Ascending aorta (tissue), 2 donors: Measurements from ENCODE around the gene MPC2. TPM values are rescaled to one million over a fixed set of nuclear protein-coding genes. Genes with fewer than 3 reads are reported as not detected.

ENCODE experiments used
- DNase-seq, 2 donors: peaks; one replicate each; pipeline ENCODE4 v3.0.0-alpha.2; 2019; ENCODE audit warnings: low spot score in 2 of 2
- H3K27ac ChIP-seq, 2 donors: fragments of 200-600 bp; sonication (generic); one replicate each; pipeline ENCODE4 v1.5.1; 2016 to 2017; ENCODE audit warnings: mild to moderate bottlenecking in 1 of 2
- H3K27me3 ChIP-seq: fragments of 200-600 bp; sonication (generic); one replicate; pipeline ENCODE4 v1.5.1; 2017
- H3K36me3 ChIP-seq, 2 donors: fragments of 200-600 bp; sonication (generic); one replicate each; pipeline ENCODE4 v1.5.1; 2016
- H3K4me1 ChIP-seq, 2 donors: fragments of 200-600 bp; sonication (generic); one replicate each; pipeline ENCODE4 v1.5.1; 2016 to 2017; ENCODE audit warnings: mild to moderate bottlenecking in 1 of 2
- H3K4me3 ChIP-seq, 2 donors: fragments of 200-600 bp; sonication (generic); one replicate each; pipeline ENCODE4 v1.5.1; 2016 to 2017; ENCODE audit warnings: mild to moderate bottlenecking in 1 of 2
- H3K9me3 ChIP-seq, 2 donors: fragments of 200-600 bp; sonication (generic); one replicate each; pipeline ENCODE4 v1.5.1; 2016
- CTCF ChIP-seq, 3 experiments: fragments of 200-600 bp in 2 of 3; fragments of 450-650 bp in 1 of 3; sonication (generic) in 2 of 3; IDR thresholded peaks; one replicate each; pipeline ENCODE4 v1.5.1; 2016 to 2019; ENCODE audit warnings: antibody characterized with exemption in 3 of 3, mild to moderate bottlenecking in 1 of 3, moderate library complexity in 1 of 3
- intact Hi-C: fragments of 100-400 bp; cut with DNase I; formaldehyde crosslinking; loops from one replicate; pipeline ENCODE4 v1.15.1; 2023
- total RNA-seq: library from RNA; depleted of rRNA; stranded (reverse); fragments of >200 nt; gene quantifications from one replicate; pipeline ENCODE4 v1.1.0, GENCODE V29; 2016

Gene MPC2
- total RNA-seq, 1 donor from 2014 or later = 2.9 TPM

- H3K36me3 ChIP-seq = peaks cover 5 to 15% of the 10 kb centered on the region in 2 donors
- TF ChIP-seq CTCF (IDR thresholded peaks at IDR 0.05) = no peak
- no peak overlapping the region for H3K4me3 ChIP-seq
- H3K9me3 ChIP-seq = no peaks in the 10 kb centered on the region
- DNase-seq = no peak
- intact Hi-C loops = no loop called here
- no peak overlapping the region for H3K27ac ChIP-seq
- H3K27me3 ChIP-seq = no peaks in the 10 kb centered on the region
- H3K4me1 ChIP-seq = peaks cover 0 to 14% of the 10 kb centered on the region in 2 donors
Measured at GRCh38 chr1:167922023-167922422, 14.8 kb downstream of the MPC2 start.

- intact Hi-C loops = no loop called here
- TF ChIP-seq CTCF (IDR thresholded peaks at IDR 0.05) = no peak
- Histone ChIP-seq H3K36me3 (peaks cover 13 to 24% of the 10 kb centered on the region in 2 donors), H3K9me3 (no peaks in the 10 kb centered on the region), H3K27me3 (no peaks in the 10 kb centered on the region), H3K4me3 (no peak overlapping the region), H3K27ac (no peak overlapping the region), H3K4me1 (peaks cover 0 to 3% of the 10 kb centered on the region in 2 donors)
- DNase-seq = no peak
Measured at GRCh38 chr1:167916766-167917511, 19.9 kb downstream of the MPC2 start.

- Histone ChIP-seq H3K27me3 (no peaks in the 10 kb centered on the region), H3K27ac (no peak overlapping the region), H3K4me1 (peaks cover 0 to 9% of the 10 kb centered on the region in 2 donors), H3K36me3 (peaks cover 13 to 24% of the 10 kb centered on the region in 2 donors), H3K4me3 (no peak overlapping the region), H3K9me3 (no peaks in the 10 kb centered on the region)
- intact Hi-C loops = no loop called here
- no peak for DNase-seq
- no peak for TF ChIP-seq CTCF (IDR thresholded peaks at IDR 0.05)
Measured at GRCh38 chr1:167915569-167915968, 21.3 kb downstream of the MPC2 start.

GRCh38 chr1:167913895-167914496, 22.9 kb downstream of the MPC2 start, which contains the start of gene ADCY10:
ADCY10 (minus strand) TSS chr1:167914134; CDS start chr1:167905140, 8,994 bp downstream.
- Histone ChIP-seq H3K4me3 (no peak within 1 kb of the TSS), H3K9me3 (no peaks in the 10 kb centered on the region), H3K4me1 (peaks cover 0 to 14% of the 10 kb centered on the region in 2 donors), H3K36me3 (peaks cover 13 to 24% of the 10 kb centered on the region in 2 donors), H3K27me3 (no peaks in the 10 kb centered on the region), H3K27ac (no peak within 1 kb of the TSS)
- intact Hi-C loops = no loop called here
- TF ChIP-seq CTCF (IDR thresholded peaks at IDR 0.05) = no peak
- no peak for DNase-seq

GRCh38 chr1:167912294-167912693, 24.6 kb downstream of the MPC2 start:
- no peak for TF ChIP-seq CTCF (IDR thresholded peaks at IDR 0.05)
- intact Hi-C loops = no loop called here
- DNase-seq = no peak
- no peak overlapping the region for H3K27ac ChIP-seq
- no peak overlapping the region for H3K4me3 ChIP-seq
- H3K9me3 ChIP-seq = no peaks in the 10 kb centered on the region
- H3K4me1 ChIP-seq = peaks cover 0 to 14% of the 10 kb centered on the region in 2 donors
- peaks cover 10 to 16% of the 10 kb centered on the region in 2 donors for H3K36me3 ChIP-seq
- H3K27me3 ChIP-seq = no peaks in the 10 kb centered on the region
